Epidermal melanocyte (primary cell): ENCODE data around the gene DPH6.
"Not testable (repeated sequence)": the region's sequence is repeated elsewhere in the genome, so short reads cannot be mapped to it uniquely, and the experiment has no call there.

Experiments used
- DNase-seq: peaks from one replicate; pipeline ENCODE4 v3.0.0; 2011; ENCODE audit warnings: low spot score; ENCODE audit not compliant: insufficient read length

DPH6 gene

DNA sequence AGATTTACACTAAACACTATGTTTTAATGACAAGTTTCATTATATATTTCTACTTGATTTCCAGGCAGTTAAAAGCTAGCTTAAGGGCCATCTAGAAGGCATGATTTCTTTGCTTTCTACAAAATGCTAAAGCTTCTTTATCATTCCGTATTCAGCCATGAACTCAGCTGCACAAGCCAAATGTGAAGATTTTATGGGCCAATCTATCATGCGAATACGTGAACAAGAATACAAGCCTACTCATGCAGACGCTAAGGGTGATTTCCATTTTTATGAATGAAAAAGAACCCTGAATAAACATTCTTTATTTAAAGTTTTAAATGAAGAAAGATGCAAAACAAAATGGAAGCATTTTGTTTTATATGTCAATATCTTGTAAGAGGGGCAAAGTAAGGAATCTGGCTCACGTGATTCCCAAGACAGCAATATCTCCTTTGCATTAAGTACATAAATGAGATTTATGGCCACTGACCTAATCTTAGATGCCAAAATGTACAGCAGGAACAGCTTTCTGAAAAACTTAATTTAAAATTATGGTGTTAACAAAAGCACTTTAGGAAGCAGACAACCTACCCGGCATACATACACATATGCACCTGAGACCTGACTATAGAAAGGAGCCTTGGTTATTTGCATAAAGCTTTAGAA, 215.8 kb downstream of the DPH6 start:
- DNase-seq, result no peak

DNA sequence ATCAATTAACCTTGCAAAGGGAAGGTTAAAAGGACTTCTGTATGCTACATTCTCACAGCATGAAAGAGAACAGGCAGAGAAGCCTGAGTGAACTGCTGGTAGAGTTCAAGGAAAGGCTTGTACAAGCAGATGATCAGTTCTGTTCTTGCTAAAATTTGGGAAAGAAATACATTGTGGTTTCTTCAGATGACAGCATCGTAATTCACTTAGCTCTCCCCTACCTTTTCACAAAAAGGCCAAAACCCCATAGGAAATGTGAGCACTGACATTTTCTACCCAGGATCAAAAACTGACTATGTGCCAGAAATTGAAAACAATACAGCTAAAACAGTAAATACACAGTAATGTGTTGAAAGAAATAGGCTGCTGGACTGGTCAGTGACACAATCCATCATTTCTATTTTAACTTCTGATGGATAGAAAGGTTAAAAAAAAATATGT, 216.4 kb downstream of the DPH6 start:
- no peak for DNase-seq

DNA sequence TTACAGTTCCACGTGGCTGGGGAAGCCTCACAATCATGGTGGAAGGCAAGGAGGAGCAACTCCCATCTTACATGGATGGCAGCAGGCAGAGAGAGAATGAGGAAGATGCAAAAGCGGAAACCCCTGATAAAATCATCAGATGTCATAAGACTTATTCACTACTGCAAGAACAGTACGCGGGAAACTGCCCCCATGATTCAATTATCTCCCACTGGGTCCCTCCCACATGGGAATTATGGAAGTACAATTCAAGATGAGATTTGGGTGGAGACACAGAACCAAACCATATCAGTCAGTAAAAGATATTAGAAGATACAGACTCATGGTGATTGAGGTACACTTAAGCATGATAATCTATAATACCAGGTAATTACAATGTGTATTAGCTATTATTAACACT, 217.1 kb downstream of the DPH6 start:
- DNase-seq, result not testable (repeated sequence)

DNA sequence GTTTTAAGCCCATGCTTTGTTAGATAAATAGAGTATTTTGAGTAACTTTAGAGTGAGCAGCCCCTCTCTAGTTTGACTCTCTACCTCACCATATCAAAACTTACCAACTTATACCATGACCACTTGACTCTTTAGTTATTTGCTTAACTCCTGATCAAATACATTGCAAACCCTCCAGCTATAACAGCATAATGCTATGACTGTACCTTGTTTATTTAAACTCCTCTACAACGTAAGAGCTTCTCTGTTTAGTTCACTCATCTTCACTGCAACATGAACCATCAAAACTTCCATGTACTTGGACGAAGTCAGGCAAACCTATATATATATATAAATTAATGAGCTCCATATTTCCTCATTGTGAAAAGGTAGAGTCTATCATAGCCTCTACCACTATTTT, 218.2 kb downstream of the DPH6 start:
- no peak for DNase-seq

DNA sequence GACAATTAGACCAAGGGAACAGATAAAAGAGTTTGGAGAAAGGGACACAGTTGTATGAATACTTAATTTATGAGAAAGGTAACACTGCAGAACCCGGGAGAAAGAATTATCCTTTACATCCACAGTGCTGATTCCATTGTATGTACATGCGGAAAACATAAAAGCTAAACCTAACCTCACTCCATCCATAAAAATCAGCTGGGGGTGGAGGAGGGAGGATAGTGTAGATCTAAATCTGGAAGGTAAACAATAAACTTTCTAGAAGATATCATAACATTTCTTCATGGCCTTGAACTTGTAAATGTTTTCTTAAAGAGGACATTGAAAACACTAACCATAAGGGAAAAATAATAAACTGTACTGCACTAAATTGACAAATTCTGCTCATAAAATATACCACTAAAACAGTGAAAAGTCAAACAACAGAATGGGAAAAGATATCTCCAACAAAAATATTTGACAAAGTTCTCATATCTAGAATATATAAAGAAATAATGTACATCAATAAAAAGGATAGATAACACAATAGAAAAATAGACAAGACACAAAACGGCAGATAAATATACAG, 220.5 kb downstream of the DPH6 start:
- DNase-seq, result no peak

DNA sequence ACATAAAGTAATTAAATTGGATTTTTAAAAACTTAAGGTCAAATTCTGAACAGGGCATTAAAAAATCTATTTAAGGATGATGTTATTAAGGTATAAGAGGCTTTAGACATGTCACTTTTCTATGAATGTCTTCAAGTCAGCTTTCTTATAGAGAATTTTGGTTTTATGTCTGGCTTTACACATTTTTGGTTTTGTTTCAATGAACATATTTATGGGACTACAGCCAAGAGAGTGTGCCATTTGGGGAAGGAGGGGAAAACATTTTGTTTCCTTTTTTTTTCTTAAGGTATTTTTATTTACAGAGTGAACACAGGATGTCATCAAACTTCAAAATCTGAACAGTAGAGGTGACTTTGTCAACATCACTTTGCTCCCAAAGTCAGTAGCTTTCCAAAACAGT, 222.8 kb downstream of the DPH6 start:
- no peak for DNase-seq

DNA sequence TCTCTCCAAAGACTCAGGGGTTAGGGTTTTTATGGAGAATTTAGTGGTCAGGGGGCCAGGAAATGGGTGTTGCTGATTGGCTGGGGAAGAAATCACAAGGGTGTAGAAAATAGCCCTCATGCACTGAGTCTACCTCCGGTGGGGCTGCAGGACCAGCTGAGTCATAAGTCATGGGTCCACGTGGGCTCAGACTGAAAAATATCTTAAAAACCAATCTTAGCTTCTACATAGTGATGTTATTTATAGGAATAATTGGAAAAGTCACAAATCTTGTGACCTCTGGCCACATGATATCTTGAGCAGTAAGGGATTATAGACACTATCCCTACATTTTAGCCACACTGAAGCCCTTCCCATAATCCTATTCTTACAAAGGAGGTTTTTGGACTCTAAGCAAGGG, 224.0 kb downstream of the DPH6 start:
- no peak for DNase-seq

DNA sequence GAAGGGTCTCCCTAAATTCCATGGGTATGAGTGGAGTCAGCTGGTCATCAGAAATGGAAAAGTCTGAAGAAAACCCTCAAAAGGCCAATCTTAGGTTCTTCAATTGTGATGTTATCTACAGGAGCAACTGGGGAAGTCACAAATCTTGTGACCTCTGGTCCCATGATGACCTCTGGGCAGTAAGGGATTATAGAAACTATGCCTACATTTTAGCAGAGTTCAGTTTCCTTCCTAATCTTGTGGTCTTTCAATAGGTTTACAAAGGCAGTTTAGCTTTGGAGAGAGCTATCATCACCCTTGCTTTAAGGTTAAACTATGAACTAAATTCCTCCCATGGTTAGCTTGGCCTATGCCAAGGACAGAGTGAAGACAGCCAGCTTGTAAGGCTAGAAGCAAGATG, 225.1 kb downstream of the DPH6 start:
- no peak for DNase-seq
